Natural killer cell (primary cell): ENCODE measurements around the gene CLCN4. TPM values are rescaled to one million over a fixed set of nuclear protein-coding genes. Genes with fewer than 3 reads are reported as not detected.

Experiments
- ATAC-seq, 3 donors: fragments of 150-1000 bp in 2 of 3; fragments of 200-7000 bp in 1 of 3; cut with Tn5 transposase; 1 replicate in 1 of 3; 2 replicates in 2 of 3; pipeline ENCODE4 v1.10.0; 2021; ENCODE audit warnings: mild to moderate bottlenecking in 2 of 3, moderate library complexity in 2 of 3
- DNase-seq, 2 donors: peaks; one replicate each; pipeline versions ENCODE4 v3.0.0 to v3.0.0-alpha.2; 2013 to 2021; ENCODE audit warnings: mixed read lengths in 1 of 2
- H3K27ac ChIP-seq: one replicate; pipeline ENCODE4 v1.5.1; 2013; ENCODE audit warnings: mild to moderate bottlenecking, low read length
- H3K27me3 ChIP-seq: one replicate; pipeline ENCODE4 v1.6.1; 2013; ENCODE audit warnings: low read length; ENCODE audit not compliant: control insufficient read depth, insufficient read depth
- H3K36me3 ChIP-seq: one replicate; pipeline ENCODE4 v1.6.1; 2013; ENCODE audit warnings: low read length; ENCODE audit not compliant: control insufficient read depth, insufficient read depth
- H3K4me1 ChIP-seq: one replicate; pipeline ENCODE4 v1.6.1; 2013; ENCODE audit warnings: low read length; ENCODE audit not compliant: control insufficient read depth, insufficient read depth
- H3K4me3 ChIP-seq: one replicate; pipeline ENCODE4 v1.5.1; 2013; ENCODE audit warnings: low read length
- H3K9me3 ChIP-seq: one replicate; pipeline ENCODE4 v1.6.1; 2013; ENCODE audit warnings: low read length; ENCODE audit not compliant: control insufficient read depth, insufficient read depth
- H3K27ac Mint-ChIP-seq, 2 donors: one replicate each; pipeline ENCODE4 v1.8.0; 2022; ENCODE audit warnings: mild to moderate bottlenecking in 2 of 2, mixed read lengths in 2 of 2, moderate library complexity in 1 of 2
- H3K27me3 Mint-ChIP-seq, 2 donors: one replicate each; pipeline ENCODE4 v1.8.0; 2022; ENCODE audit warnings: low read depth in 2 of 2, mixed read lengths in 2 of 2
- H3K36me3 Mint-ChIP-seq: one replicate; pipeline ENCODE4 v1.8.0; 2022; ENCODE audit warnings: mixed read lengths
- H3K4me1 Mint-ChIP-seq, 2 donors: one replicate each; pipeline ENCODE4 v1.8.0; 2022; ENCODE audit warnings: mixed read lengths in 2 of 2
- H3K4me3 Mint-ChIP-seq: one replicate; pipeline ENCODE4 v1.8.0; 2022; ENCODE audit warnings: mild to moderate bottlenecking, moderate library complexity, mixed read lengths
- H3K9me3 Mint-ChIP-seq, 2 donors: one replicate each; pipeline ENCODE4 v1.8.0; 2022; ENCODE audit warnings: mixed read lengths in 2 of 2
- CTCF ChIP-seq: fragments of 200-600 bp; IDR thresholded peaks from one replicate; pipeline ENCODE4 v1.8.0; 2022; ENCODE audit warnings: antibody characterized with exemption
- WGBS: methylation state at CpG from one replicate; pipeline ENCODE4 v1.1.7; 2013; ENCODE audit warnings: missing lambda C conversion rate; ENCODE audit not compliant: insufficient coverage; 5-methylcytosine and 5-hydroxymethylcytosine counted together
- intact Hi-C: fragments of 100-400 bp; cut with micrococcal nuclease; formaldehyde crosslinking; loops from one replicate; pipeline ENCODE4 v1.14.2; 2022
- total RNA-seq, 4 donors: library from RNA; stranded (reverse); fragments of 120-200 nt in 1 of 4; gene quantifications; one replicate each; pipeline versions ENCODE4 v1.2.3 to v1.2.4, GENCODE V29; 2013 to 2022

The CLCN4 gene
- total RNA-seq, 3 donors from 2014 or later (not counting 1 experiment from before 2014, with no cell fraction given) = 0.05 to 0.66 (median 0.23) TPM

- peaks cover 0 to 7% of the 10 kb centered on the region in 2 donors for H3K4me1 Mint-ChIP-seq
- no peak overlapping the region for H3K4me3 Mint-ChIP-seq
- no peaks in the 10 kb centered on the region for H3K4me1 ChIP-seq
- DNase-seq (peak; percentile 59 to 82), ATAC-seq (peak; percentile 77 to 93 (median 78))
- no peak overlapping the region for H3K4me3 ChIP-seq
- no peaks in the 10 kb centered on the region for H3K9me3 ChIP-seq
- 40% methylated on average over 14 of the region's 16 CpGs for WGBS
- H3K36me3 ChIP-seq = no peaks in the 10 kb centered on the region
- no peak overlapping the region for H3K27ac Mint-ChIP-seq
- intact Hi-C loops = loop anchor here (1.0 to 5.0 kb wide), 4 partner anchors 428 to 948 kb away; no protein-coding TSS in a partner anchor
- H3K36me3 Mint-ChIP-seq = no peaks in the 10 kb centered on the region
- TF ChIP-seq CTCF = peak; percentile 29
- H3K27me3 ChIP-seq = no peaks in the 10 kb centered on the region
- H3K9me3 Mint-ChIP-seq = no peaks in the 10 kb centered on the region
- no peak overlapping the region for H3K27ac ChIP-seq
- H3K27me3 Mint-ChIP-seq = peaks cover 0 to 11% of the 10 kb centered on the region in 2 donors
Measured at GRCh38 chrX:10189317-10190268, 32.8 kb downstream of the CLCN4 start.

GRCh38 chrX:10190367-10190766 lies 33.6 kb downstream of the CLCN4 start:
- intact Hi-C loops = loop anchor here (5.0 kb wide), 1 partner anchor 577 kb away; no protein-coding TSS in a partner anchor
- ATAC-seq (peak in 1 of 3 donors; percentile 55), DNase-seq (peak in 1 of 2 donors; percentile 22)
- peaks cover 0 to 11% of the 10 kb centered on the region in 2 donors for H3K27me3 Mint-ChIP-seq
- Histone ChIP-seq H3K4me1 (no peaks in the 10 kb centered on the region), H3K36me3 (no peaks in the 10 kb centered on the region), H3K27me3 (no peaks in the 10 kb centered on the region), H3K27ac (no peak overlapping the region), H3K9me3 (no peaks in the 10 kb centered on the region), H3K4me3 (no peak overlapping the region)
- no peak for TF ChIP-seq CTCF
- H3K4me3 Mint-ChIP-seq = no peak overlapping the region
- H3K9me3 Mint-ChIP-seq = no peaks in the 10 kb centered on the region
- no peak overlapping the region for H3K27ac Mint-ChIP-seq
- WGBS = 11% methylated on average over 3 of the region's 3 CpGs
- H3K4me1 Mint-ChIP-seq = peaks cover 0 to 7% of the 10 kb centered on the region in 2 donors
- no peaks in the 10 kb centered on the region for H3K36me3 Mint-ChIP-seq

GRCh38 chrX:10193587-10193986 lies 36.8 kb downstream of the CLCN4 start:
- no peaks in the 10 kb centered on the region for H3K36me3 ChIP-seq
- intact Hi-C loops = loop anchor here (5.0 kb wide), 1 partner anchor 574 kb away; no protein-coding TSS in a partner anchor

More at GRCh38 chrX:10193587-10193986, 36.8 kb downstream of the CLCN4 start:
- Histone ChIP-seq H3K27ac (no peak overlapping the region), H3K4me3 (no peak overlapping the region), H3K9me3 (no peaks in the 10 kb centered on the region), H3K27me3 (no peaks in the 10 kb centered on the region), H3K4me1 (peaks cover 2% of the 10 kb centered on the region)
- Mint-ChIP-seq H3K27me3 (no peaks in the 10 kb centered on the region), H3K4me3 (no peak overlapping the region), H3K4me1 (peaks cover 3 to 9% of the 10 kb centered on the region in 2 donors), H3K36me3 (no peaks in the 10 kb centered on the region), H3K9me3 (no peaks in the 10 kb centered on the region), H3K27ac (no peak overlapping the region)
- TF ChIP-seq CTCF = no peak
- ATAC-seq (no peak), DNase-seq (no peak)
